HG02870 (cell line): Measurements from ENCODE around the gene XRN1.
"Not testable (repeated sequence)": the region's sequence is repeated elsewhere in the genome, so short reads cannot be mapped to it uniquely, and the experiment has no call there.

ENCODE experiments used
- ATAC-seq: cut with Tn5 transposase; IDR thresholded peaks from one replicate; pipeline ENCODE4 v1.9.1; 2021; ENCODE audit warnings: mild to moderate bottlenecking, moderate library complexity; ENCODE audit not compliant: unreplicated experiment

The XRN1 gene

DNA sequence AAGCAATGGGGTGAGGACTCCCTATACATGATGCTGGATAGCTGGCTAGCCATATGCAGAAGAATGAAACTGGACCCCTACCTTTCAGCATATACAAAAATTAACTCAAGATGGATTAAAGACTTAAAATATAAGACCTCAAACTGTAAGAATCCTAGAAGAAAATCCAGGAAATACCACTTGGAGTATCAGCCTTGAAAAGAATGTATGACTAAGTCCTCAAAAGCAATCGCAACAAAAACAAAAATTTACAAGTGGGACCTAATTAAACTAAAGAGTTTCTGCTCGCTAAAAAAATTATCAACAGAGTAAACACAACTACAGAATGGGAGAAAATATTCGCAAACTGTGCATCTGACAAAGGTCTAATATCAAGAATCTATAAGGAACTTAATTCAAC is 94.3 kb downstream of the XRN1 start:
- no peak for ATAC-seq

GRCh38 chr3:142352698-142353097 is 95.1 kb downstream of the XRN1 start:
- not testable (repeated sequence) for ATAC-seq

- ATAC-seq = no peak
These were observed 99.4 kb downstream of the XRN1 start for GRCh38 chr3:142348460-142348859.

DNA sequence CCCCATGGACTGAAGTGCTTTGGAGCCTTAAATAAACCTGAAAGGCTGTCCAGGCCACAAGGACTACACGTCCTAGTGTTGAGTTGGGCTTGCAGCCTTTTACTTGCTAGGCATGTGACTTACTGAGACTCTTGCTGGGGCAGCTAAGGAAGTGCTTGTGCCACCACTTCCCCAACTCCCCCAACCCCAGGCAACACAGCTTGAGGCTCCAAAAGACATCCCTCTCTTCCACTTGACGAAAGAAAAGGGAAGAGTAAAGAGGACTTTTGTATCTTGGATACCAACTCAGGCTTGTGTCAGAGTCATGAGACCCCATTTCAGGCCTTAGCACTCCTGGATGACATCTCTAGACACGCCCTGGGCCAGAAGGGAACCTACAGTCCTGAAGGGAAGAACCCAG is 109.8 kb downstream of the XRN1 start:
- ATAC-seq = no peak

- no peak for ATAC-seq
These were observed 115.4 kb downstream of the XRN1 start for GRCh38 chr3:142332390-142332789.

GRCh38 chr3:142324275-142324953 is 123.4 kb downstream of the XRN1 start:
- not testable (repeated sequence) for ATAC-seq

GRCh38 chr3:142319912-142320311 is 127.9 kb downstream of the XRN1 start:
- no peak for ATAC-seq

- ATAC-seq = no peak
These were observed 128.7 kb downstream of the XRN1 start for GRCh38 chr3:142319094-142319493.

GRCh38 chr3:142318331-142318730 is 129.5 kb downstream of the XRN1 start:
- ATAC-seq = no peak

- not testable (repeated sequence) for ATAC-seq
These were observed 131.9 kb downstream of the XRN1 start for GRCh38 chr3:142315978-142316388.

- ATAC-seq = no peak
These were observed 132.8 kb downstream of the XRN1 start for GRCh38 chr3:142315083-142315482.

DNA sequence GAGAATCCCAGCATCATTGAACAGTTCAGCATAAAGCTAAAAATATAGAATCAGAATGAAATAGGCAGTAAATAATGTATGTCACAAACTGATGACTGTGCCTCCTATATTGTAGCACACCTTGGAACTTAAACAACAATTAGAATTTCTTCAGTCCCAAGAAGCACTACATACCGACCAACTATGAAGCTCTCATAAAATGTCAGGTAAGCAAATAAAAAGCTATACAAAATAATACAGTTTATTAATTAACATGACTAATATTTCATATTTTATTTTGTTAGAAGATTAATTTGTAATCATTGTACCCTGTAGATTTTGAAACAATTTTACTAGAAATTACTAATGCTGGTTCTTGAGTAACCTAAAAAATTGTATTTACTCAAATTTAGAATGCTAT is 137.4 kb downstream of the XRN1 start:
- ATAC-seq = no peak

DNA sequence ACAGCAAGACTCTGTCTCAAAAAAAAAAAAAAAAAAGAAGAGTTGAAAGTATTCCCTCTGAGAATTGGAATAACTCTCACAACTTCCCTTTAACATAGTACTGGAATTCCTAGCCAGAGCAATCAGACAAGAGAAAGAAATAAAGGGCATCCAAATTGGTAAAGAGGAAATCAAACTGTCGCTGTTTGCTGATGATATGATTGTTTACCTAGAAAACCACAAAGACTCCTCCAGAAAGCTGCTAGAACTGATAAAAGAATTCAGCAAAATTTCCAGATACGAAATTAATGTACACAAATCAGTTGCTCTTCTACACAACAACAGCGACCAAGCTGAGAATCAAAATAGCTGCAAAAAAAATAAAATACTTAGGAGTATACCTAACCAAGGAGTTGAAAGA is 145.0 kb downstream of the XRN1 start:
- not testable (repeated sequence) for ATAC-seq

GRCh38 chr3:142298626-142299025 is 149.2 kb downstream of the XRN1 start:
- ATAC-seq = no peak

GRCh38 chr3:142296507-142296906 is 151.3 kb downstream of the XRN1 start:
- ATAC-seq = no peak

DNA sequence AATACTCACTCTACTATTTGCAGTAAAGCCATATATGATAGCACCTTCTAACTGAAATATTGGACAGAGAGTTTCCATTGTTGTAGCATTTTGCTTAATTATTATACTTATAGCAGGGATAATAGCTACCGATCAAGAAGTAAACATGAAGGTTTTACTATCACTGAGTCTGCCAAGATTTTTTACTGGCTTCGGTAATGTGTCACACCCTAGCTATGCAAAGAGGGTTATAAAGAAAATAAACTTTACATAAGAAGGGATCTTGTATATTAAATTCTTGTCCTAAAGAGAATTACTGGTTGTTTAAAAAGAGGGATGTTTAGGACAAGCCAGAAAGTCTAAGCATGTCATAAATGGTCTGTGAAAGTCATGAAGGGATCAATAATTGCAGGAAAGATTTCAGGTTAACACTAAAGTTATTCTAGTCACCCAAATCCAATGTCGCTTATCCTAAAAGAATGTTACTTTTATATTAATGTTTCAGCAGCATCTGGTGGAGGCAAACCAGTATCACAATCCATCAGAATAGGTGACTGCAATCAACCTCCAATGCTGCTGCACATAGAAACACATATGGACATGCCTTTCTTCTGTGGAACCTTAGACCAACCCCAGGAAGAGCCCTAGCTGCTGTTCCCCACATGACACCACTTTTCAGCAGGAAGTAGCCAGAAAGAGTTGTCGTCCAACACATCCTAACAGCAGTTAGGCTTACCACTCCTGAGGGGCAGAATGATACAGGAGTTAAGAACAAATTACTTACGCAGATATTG is 159.8 kb downstream of the XRN1 start:
- no peak for ATAC-seq

DNA sequence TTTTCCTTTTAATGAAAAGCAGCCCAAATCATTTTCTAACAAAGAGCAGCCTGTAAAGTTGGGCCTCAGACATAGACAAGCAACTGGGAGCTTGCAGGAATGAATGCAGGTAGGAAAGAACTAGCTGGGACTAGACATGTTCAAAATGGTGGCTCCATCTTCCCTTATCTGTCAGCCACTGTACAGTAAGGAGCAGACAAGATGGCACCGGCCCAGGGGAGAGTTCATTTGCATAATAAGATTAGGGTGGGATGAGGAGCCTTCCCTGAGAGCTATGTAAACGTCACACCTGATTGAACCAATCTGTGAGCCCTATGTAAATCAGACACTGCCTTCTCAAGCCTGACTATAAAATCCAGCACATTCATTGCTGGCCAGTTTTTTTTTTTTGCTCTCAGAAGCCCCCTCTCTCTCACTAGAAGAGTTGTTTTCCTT is 162.7 kb downstream of the XRN1 start:
- ATAC-seq = no peak

- no peak for ATAC-seq
These were observed 165.3 kb downstream of the XRN1 start for GRCh38 chr3:142282503-142282902.

DNA sequence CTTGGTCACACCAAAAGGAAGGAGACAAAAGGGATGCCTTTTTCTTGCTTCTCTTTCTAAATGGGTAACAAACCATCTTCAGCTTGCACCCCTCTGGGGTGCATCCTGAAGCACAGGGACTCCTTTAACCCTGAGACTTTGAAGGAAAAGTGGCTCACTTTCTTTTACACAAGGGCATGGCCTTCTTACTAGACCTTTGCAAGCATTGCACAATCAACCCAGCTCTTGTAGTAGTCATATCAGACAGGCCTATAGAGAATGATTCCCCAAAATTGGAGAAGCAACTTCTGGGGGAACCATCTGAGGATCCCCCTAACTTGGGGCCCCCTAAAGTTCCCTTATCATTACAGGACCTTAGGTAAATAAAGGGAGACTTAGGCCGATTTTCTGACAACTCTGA is 166.4 kb downstream of the XRN1 start:
- ATAC-seq = no peak

- ATAC-seq = peak; percentile 82
These were observed 167.8 kb downstream of the XRN1 start for GRCh38 chr3:142279965-142280590.

GRCh38 chr3:142278451-142278850 is 169.4 kb downstream of the XRN1 start:
- no peak for ATAC-seq

- no peak for ATAC-seq
These were observed 171.1 kb downstream of the XRN1 start for GRCh38 chr3:142276781-142277180.
